ENCODE results near the gene SNX8. TPM values are rescaled to one million over a fixed set of nuclear protein-coding genes. Genes with fewer than 3 reads are reported as not detected.

The SNX8 gene
- polyA plus RNA-seq, 1 donor = 50.8 TPM

DNA sequence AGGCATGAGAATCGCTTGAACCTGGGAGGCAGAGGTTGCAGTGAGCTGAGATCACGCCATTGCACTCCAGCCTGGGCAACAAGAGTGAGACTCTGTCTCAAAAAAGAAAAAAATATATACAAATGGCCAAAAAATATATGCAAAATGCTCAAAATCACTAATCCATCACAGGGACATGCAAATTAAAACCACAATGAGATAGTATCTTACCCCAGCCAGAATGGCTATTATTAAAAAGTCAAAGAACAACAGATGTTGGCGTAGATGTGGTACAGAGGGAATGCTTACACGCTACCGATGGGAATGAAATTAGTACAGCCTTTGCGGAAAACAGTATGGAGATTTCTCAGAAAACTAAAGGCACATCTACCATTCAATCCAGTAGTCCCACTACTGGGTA, 17.4 kb downstream of the SNX8 start:
- Histone ChIP-seq H3K4me3 (ENCODE audit: low read length) (no peak overlapping the region), H3K27me3 (ENCODE audit: control insufficient read depth, insufficient read depth, low read length) (no peaks in the 10 kb centered on the region), H3K9me3 (ENCODE audit: control insufficient read depth, low read depth, low read length) (no peaks in the 10 kb centered on the region), H3K4me1 (ENCODE audit: control insufficient read depth, insufficient read depth, low read length) (no peaks in the 10 kb centered on the region), H3K27ac (ENCODE audit: low read length) (no peak overlapping the region), H3K36me3 (ENCODE audit: control insufficient read depth, insufficient read depth, low read length) (peaks cover 2% of the 10 kb centered on the region)
- WGBS (ENCODE audit: insufficient coverage, low lambda C conversion rate) = no CpG with 5 or more reads among the region's 6 CpGs
- no peak for DNase-seq

DNA sequence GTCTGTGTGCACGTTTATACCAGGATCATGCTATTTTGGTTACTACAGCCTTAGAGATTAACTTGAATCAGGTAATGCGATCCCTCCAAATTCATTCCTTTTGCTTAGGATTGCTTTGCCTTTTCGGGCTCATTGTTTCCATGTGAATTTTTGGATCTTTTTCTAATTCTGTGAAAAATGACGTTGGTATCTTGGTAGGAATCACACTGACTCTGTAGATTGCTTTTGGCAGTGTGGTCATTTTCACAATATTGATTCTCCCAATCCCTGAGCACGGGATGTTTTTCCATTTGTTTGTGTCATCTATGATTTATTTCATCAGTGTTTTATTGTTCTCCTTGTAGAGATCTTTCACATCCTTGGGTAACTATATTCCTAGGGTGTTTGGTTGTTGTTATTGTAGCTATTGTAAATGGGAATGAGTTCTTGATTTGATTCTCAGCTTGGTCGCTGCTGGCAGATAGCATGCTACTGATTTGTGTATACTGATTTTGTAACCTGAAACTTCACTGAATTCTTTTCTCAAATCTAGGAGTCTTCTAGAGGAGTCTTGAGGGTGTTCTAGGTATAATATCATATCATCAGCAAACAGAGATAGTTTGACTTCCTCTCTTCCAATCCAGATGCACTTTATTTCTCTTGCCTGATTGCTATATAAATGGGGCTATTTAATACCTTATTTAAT, 18.2 kb downstream of the SNX8 start:
- H3K36me3 ChIP-seq (ENCODE audit: control insufficient read depth, insufficient read depth, low read length) = peaks cover 2% of the 10 kb centered on the region
- no peaks in the 10 kb centered on the region for H3K4me1 ChIP-seq (ENCODE audit: control insufficient read depth, insufficient read depth, low read length)
- no peak for DNase-seq
- H3K4me3 ChIP-seq (ENCODE audit: low read length) = no peak overlapping the region
- no peaks in the 10 kb centered on the region for H3K27me3 ChIP-seq (ENCODE audit: control insufficient read depth, insufficient read depth, low read length)
- no peak overlapping the region for H3K27ac ChIP-seq (ENCODE audit: low read length)
- H3K9me3 ChIP-seq (ENCODE audit: control insufficient read depth, low read depth, low read length) = no peaks in the 10 kb centered on the region
- WGBS (ENCODE audit: insufficient coverage, low lambda C conversion rate) = 75% methylated on average over 2 of the region's 6 CpGs

DNA sequence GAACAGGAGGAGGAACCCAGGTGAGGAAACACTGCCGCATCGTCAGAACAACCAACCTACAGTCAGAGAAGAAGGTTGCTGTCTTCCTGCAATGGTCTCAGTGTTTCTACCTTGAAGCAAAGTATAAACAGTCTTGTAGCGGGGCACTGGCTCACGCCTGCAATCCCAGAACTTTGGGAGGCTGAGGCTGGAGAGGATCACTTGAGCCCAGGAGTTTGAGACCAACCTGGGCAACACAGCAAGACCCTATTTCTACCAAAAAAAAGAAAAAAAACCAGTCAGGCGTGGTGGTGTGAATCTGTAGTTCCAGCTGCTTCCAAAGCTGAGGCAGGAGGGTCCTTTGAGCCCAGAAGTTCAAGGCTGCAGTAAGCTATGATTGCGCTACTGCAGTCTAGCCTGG, 23.4 kb downstream of the SNX8 start:
- Histone ChIP-seq H3K27me3 (ENCODE audit: control insufficient read depth, insufficient read depth, low read length) (no peaks in the 10 kb centered on the region), H3K4me3 (ENCODE audit: low read length) (no peak overlapping the region), H3K4me1 (ENCODE audit: control insufficient read depth, insufficient read depth, low read length) (no peaks in the 10 kb centered on the region), H3K9me3 (ENCODE audit: control insufficient read depth, low read depth, low read length) (no peaks in the 10 kb centered on the region), H3K36me3 (ENCODE audit: control insufficient read depth, insufficient read depth, low read length) (peaks cover 3% of the 10 kb centered on the region), H3K27ac (ENCODE audit: low read length) (no peak overlapping the region)
- no peak for DNase-seq
- no CpG with 5 or more reads among the region's 6 CpGs for WGBS (ENCODE audit: insufficient coverage, low lambda C conversion rate)

DNA sequence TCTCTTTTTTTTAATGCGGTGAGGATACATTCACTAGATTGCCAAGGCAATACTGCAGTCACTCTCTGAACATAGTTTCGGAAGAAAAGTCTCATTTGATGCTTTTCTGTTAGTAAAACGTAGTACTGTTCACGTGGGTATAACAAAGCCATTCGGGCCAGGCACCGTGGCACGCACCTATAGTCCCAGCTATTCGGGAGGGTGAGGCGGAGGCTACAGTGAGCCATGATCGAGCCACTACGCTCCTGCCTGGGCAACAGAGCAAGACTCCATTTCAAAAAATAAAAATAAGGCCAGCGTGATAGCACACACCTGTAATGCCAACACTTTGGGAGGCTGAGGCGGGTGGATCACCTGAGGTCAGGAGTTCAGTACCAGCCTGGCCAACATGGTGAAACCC, 24.6 kb downstream of the SNX8 start:
- H3K36me3 ChIP-seq (ENCODE audit: control insufficient read depth, insufficient read depth, low read length) = peaks cover 3% of the 10 kb centered on the region
- no CpG with 5 or more reads among the region's 13 CpGs for WGBS (ENCODE audit: insufficient coverage, low lambda C conversion rate)
- H3K4me1 ChIP-seq (ENCODE audit: control insufficient read depth, insufficient read depth, low read length) = no peaks in the 10 kb centered on the region
- H3K9me3 ChIP-seq (ENCODE audit: control insufficient read depth, low read depth, low read length) = no peaks in the 10 kb centered on the region
- DNase-seq = no peak
- H3K4me3 ChIP-seq (ENCODE audit: low read length) = no peak overlapping the region
- H3K27me3 ChIP-seq (ENCODE audit: control insufficient read depth, insufficient read depth, low read length) = no peaks in the 10 kb centered on the region
- H3K27ac ChIP-seq (ENCODE audit: low read length) = no peak overlapping the region

DNA sequence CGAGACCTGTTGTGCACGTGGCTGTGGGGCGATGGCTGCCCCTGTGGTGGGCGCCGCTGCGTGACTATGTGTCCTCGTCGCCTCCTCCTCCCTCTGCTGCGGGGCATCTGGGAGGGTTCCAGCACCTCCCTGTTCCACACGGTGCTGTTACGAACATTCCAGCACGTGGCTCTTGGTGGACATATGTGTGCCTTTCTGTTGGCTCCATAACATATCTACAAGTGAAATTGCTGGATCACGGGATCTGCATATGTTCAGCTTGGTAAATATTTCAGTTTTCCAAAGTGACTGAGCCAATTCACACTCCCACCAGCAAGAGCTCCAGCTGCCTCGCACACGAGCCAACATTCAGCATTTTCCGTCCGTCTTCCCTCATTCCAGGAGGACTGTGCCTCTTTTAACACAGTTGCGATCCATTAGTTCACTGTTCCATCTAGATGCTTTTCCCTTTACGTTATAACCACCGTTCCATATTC, 25.1 kb downstream of the SNX8 start:
- Histone ChIP-seq H3K4me3 (ENCODE audit: low read length) (no peak overlapping the region), H3K27ac (ENCODE audit: low read length) (no peak overlapping the region), H3K4me1 (ENCODE audit: control insufficient read depth, insufficient read depth, low read length) (no peaks in the 10 kb centered on the region), H3K36me3 (ENCODE audit: control insufficient read depth, insufficient read depth, low read length) (peaks cover 2% of the 10 kb centered on the region), H3K27me3 (ENCODE audit: control insufficient read depth, insufficient read depth, low read length) (no peaks in the 10 kb centered on the region), H3K9me3 (ENCODE audit: control insufficient read depth, low read depth, low read length) (no peaks in the 10 kb centered on the region)
- 65% methylated on average over 5 of the region's 20 CpGs for WGBS (ENCODE audit: insufficient coverage, low lambda C conversion rate)
- DNase-seq = no peak

DNA sequence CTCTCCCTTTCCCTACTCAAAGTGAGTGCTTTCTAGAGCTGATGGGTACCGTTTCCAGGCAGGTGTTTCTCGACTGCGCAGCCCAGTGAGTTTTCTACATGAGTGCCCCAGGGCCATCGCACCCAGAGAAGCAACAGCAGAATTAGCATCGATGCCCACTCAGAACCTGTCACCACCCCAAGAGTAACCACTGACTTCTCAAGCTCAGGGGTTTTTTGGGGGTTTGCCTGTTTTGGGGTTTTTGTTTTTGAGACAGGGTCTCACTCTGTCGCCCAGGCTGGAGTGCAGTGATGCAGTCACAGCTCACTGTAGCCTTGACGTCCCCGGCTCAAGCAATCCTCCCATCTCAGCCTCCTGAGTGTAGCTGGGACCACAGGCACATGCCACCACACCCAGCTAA, 25.7 kb downstream of the SNX8 start:
- peaks cover 2% of the 10 kb centered on the region for H3K36me3 ChIP-seq (ENCODE audit: control insufficient read depth, insufficient read depth, low read length)
- peaks cover under 1% of the 10 kb centered on the region for H3K4me1 ChIP-seq (ENCODE audit: control insufficient read depth, insufficient read depth, low read length)
- no peak overlapping the region for H3K27ac ChIP-seq (ENCODE audit: low read length)
- no peaks in the 10 kb centered on the region for H3K27me3 ChIP-seq (ENCODE audit: control insufficient read depth, insufficient read depth, low read length)
- H3K4me3 ChIP-seq (ENCODE audit: low read length) = no peak overlapping the region
- DNase-seq = no peak
- no peaks in the 10 kb centered on the region for H3K9me3 ChIP-seq (ENCODE audit: control insufficient read depth, low read depth, low read length)
- WGBS (ENCODE audit: insufficient coverage, low lambda C conversion rate) = 100% methylated on average over 3 of the region's 8 CpGs

DNA sequence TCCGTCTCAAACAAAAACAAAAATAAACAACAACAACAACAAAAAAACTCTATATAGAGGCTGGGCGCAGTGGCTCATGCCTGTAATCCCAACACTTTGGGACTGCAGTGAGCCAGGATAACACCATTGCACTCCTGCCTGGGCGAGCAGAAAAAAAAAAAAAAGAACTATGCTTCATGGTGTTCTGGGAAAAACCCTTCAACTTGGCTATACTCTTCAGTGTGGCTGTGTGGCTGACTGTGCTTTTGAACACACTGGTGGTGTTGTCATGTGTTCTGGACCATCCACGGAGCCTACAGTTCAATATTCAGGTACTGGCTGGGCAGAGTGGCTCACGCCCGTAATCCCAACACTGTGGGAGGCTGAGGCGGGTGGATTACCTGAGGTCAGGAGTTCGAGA, 26.5 kb downstream of the SNX8 start:
- no peaks in the 10 kb centered on the region for H3K9me3 ChIP-seq (ENCODE audit: control insufficient read depth, low read depth, low read length)

DNA sequence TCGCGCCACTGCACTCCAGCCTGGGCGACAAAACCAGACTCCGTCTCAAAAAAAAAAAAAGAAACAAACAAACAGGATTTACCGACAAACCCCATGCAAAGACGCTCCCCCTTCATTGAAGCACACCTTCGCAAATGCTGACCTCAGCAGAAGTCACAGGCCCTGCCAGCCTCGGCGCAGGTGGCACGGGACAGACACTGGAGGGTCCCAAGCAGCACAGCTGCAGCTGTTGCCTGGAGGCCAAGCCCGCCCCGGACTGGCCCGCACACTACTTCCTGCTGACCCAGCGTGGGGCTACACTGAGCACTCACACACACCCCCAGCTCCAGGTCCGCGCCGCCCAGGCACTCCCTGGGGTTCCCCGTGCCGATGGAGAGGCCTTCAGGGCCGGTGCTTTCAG, 31.2 kb downstream of the SNX8 start:
- peaks cover under 1% of the 10 kb centered on the region for H3K36me3 ChIP-seq (ENCODE audit: control insufficient read depth, insufficient read depth, low read length)
- no CpG with 5 or more reads among the region's 20 CpGs for WGBS (ENCODE audit: insufficient coverage, low lambda C conversion rate)
- H3K4me3 ChIP-seq (ENCODE audit: low read length) = no peak overlapping the region
- H3K4me1 ChIP-seq (ENCODE audit: control insufficient read depth, insufficient read depth, low read length) = peaks cover 39% of the 10 kb centered on the region
- H3K9me3 ChIP-seq (ENCODE audit: control insufficient read depth, low read depth, low read length) = no peaks in the 10 kb centered on the region
- no peak overlapping the region for H3K27ac ChIP-seq (ENCODE audit: low read length)
- DNase-seq = no peak
- H3K27me3 ChIP-seq (ENCODE audit: control insufficient read depth, insufficient read depth, low read length) = no peaks in the 10 kb centered on the region

More for the DNA sequence above, 26.5 kb downstream of the SNX8 start:
- Histone ChIP-seq H3K36me3 (ENCODE audit: control insufficient read depth, insufficient read depth, low read length) (peaks cover 2% of the 10 kb centered on the region), H3K4me1 (ENCODE audit: control insufficient read depth, insufficient read depth, low read length) (peaks cover 8% of the 10 kb centered on the region), H3K4me3 (ENCODE audit: low read length) (no peak overlapping the region), H3K27me3 (ENCODE audit: control insufficient read depth, insufficient read depth, low read length) (no peaks in the 10 kb centered on the region), H3K27ac (ENCODE audit: low read length) (no peak overlapping the region)
- WGBS (ENCODE audit: insufficient coverage, low lambda C conversion rate) = no CpG with 5 or more reads among the region's 8 CpGs
- DNase-seq = no peak

DNA sequence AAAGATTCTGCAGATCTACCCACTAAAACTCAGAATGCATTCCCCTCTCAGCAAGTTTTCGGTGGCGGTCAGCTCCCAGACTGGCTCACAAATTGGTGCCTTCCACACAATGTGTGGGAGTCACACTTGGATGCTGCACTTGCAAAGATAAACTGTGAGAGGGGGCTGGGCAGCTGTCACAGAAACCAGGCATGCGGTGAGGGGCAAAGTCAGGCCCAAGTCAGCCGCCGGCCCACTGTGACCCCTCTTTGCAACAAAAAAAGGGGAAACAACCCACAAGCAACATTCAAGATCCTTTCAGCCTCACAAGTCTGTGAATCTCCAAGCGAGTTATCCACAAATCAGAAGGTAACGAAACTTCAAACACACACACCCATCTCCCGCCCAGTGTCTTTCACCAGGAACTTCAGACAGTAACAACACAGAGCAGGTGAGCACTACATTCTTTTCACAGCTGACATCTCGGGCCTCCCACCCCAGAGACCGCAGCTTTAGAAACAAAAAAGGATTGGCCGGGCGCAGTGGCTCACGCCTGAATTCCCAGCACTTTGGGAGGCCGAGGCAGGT, 32.0 kb downstream of the SNX8 start:
- no peaks in the 10 kb centered on the region for H3K27me3 ChIP-seq (ENCODE audit: control insufficient read depth, insufficient read depth, low read length)
- H3K9me3 ChIP-seq (ENCODE audit: control insufficient read depth, low read depth, low read length) = no peaks in the 10 kb centered on the region
- peak overlapping the region; percentile 79 for H3K27ac ChIP-seq (ENCODE audit: low read length)
- H3K4me1 ChIP-seq (ENCODE audit: control insufficient read depth, insufficient read depth, low read length) = peaks cover 39% of the 10 kb centered on the region
- WGBS (ENCODE audit: insufficient coverage, low lambda C conversion rate) = no CpG with 5 or more reads among the region's 14 CpGs
- H3K4me3 ChIP-seq (ENCODE audit: low read length) = no peak overlapping the region
- H3K36me3 ChIP-seq (ENCODE audit: control insufficient read depth, insufficient read depth, low read length) = peaks cover 6% of the 10 kb centered on the region
- peak; percentile 30 to 61 for DNase-seq

DNA sequence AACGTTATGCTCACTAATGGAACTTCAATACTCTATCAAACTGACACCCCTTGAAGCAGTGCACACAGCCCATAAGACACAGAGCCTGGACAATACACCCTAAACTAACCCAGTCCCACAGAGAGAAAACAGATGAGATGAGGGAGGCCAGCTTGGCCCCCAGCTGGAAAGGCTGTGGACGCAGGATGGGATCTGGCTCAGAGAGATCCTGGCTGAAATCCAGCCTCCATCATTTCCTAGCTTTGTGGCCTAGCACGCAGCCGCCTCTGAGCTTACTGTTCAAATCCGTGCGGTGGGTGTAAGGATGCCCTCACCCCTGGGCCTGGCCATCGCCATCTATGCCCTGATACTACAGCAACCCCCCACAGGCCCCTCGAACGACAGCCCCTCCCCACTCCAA, 32.7 kb downstream of the SNX8 start:
- Histone ChIP-seq H3K4me3 (ENCODE audit: low read length) (no peak overlapping the region), H3K9me3 (ENCODE audit: control insufficient read depth, low read depth, low read length) (no peaks in the 10 kb centered on the region), H3K4me1 (ENCODE audit: control insufficient read depth, insufficient read depth, low read length) (peaks cover 39% of the 10 kb centered on the region), H3K27ac (ENCODE audit: low read length) (peak overlapping the region; percentile 79), H3K36me3 (ENCODE audit: control insufficient read depth, insufficient read depth, low read length) (peaks cover 12% of the 10 kb centered on the region), H3K27me3 (ENCODE audit: control insufficient read depth, insufficient read depth, low read length) (no peaks in the 10 kb centered on the region)
- DNase-seq = peak in 1 of 2 donors; percentile 38
- WGBS (ENCODE audit: insufficient coverage, low lambda C conversion rate) = no CpG with 5 or more reads among the region's 9 CpGs

DNA sequence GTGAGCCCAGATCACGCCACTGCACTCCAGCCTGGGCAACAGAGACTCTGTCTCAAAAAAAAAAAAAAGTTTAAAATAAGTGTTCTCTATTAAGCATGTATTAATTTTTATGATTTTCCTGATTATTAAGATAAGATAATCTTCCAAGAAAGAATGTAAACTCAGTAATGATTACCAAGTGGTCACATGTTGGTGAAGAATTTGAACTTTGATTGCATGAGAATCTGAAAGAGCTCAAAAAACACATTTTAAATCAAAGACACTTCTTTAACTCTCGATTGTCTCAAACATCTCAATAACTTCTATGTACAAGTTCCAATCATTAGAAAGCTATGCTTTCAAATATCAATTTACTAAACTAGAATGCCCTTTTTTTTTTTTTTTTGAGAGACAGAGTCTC, 33.8 kb downstream of the SNX8 start:
- peak; percentile 40 to 82 for DNase-seq
- H3K27ac ChIP-seq (ENCODE audit: low read length) = peak overlapping the region; percentile 79

More for the DNA sequence above, 33.8 kb downstream of the SNX8 start:
- H3K4me1 ChIP-seq (ENCODE audit: control insufficient read depth, insufficient read depth, low read length) = peaks cover 39% of the 10 kb centered on the region
- no peak overlapping the region for H3K4me3 ChIP-seq (ENCODE audit: low read length)
- WGBS (ENCODE audit: insufficient coverage, low lambda C conversion rate) = no CpG with 5 or more reads among the region's 2 CpGs
- H3K27me3 ChIP-seq (ENCODE audit: control insufficient read depth, insufficient read depth, low read length) = no peaks in the 10 kb centered on the region
- H3K36me3 ChIP-seq (ENCODE audit: control insufficient read depth, insufficient read depth, low read length) = peaks cover 16% of the 10 kb centered on the region
- H3K9me3 ChIP-seq (ENCODE audit: control insufficient read depth, low read depth, low read length) = no peaks in the 10 kb centered on the region
